ENCODE data around the gene PBXIP1. TPM values are rescaled to one million over a fixed set of nuclear protein-coding genes. Genes with fewer than 3 reads are reported as not detected.

The PBXIP1 gene
- total and polyA plus RNA-seq, 7 donors = 13.6 to 149 (median 77.7) TPM

DNA sequence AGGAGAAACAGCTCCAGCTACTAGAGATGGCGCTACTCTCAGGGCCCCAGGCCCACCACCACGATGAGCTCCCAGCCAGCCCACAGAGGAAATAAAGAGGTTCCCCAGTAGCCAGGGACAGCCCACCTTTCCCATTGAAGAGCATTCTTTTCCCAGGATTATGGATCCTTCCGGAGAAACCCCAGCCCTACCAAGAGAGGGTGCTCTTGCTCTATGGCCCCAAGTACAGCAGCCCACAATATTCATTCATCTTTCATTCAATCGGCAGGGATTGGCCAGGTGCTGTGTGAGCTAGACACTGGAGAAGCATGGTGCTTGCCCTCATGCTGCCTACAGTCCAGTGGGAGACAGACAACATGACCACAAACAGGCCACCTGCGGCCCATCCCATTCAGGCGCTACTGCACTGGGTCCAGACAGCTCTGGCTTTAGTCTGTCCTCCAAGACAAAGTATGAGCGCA lies 49.2 kb downstream of the PBXIP1 start:
- Histone ChIP-seq H3K27ac (no peak overlapping the region), H3K9me3 (no peaks in the 10 kb centered on the region), H3K36me3 (ENCODE audit: insufficient read depth in 1 of 2, low read depth in 1 of 2) (no peaks in the 10 kb centered on the region), H3K27me3 (ENCODE audit: insufficient read depth in 3 of 3, low read length in 2 of 3) (no peaks in the 10 kb centered on the region), H3K4me3 (no peak overlapping the region), H3K4me1 (no peaks in the 10 kb centered on the region)
- DNase-seq = no peak
- TF ChIP-seq, protein P1, sequence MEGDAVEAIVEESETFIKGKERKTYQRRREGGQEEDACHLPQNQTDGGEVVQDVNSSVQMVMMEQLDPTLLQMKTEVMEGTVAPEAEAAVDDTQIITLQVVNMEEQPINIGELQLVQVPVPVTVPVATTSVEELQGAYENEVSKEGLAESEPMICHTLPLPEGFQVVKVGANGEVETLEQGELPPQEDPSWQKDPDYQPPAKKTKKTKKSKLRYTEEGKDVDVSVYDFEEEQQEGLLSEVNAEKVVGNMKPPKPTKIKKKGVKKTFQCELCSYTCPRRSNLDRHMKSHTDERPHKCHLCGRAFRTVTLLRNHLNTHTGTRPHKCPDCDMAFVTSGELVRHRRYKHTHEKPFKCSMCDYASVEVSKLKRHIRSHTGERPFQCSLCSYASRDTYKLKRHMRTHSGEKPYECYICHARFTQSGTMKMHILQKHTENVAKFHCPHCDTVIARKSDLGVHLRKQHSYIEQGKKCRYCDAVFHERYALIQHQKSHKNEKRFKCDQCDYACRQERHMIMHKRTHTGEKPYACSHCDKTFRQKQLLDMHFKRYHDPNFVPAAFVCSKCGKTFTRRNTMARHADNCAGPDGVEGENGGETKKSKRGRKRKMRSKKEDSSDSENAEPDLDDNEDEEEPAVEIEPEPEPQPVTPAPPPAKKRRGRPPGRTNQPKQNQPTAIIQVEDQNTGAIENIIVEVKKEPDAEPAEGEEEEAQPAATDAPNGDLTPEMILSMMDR (IDR thresholded peaks at IDR 0.05) = peak; percentile 47
- 76 to 78% (median 77%) methylated on average over 7 of the region's 7 CpGs for WGBS, 3 donors
- peak; percentile 56 to 83 (median 70) for ATAC-seq
- intact Hi-C loops (cut with DNase I) = no loop called here

DNA sequence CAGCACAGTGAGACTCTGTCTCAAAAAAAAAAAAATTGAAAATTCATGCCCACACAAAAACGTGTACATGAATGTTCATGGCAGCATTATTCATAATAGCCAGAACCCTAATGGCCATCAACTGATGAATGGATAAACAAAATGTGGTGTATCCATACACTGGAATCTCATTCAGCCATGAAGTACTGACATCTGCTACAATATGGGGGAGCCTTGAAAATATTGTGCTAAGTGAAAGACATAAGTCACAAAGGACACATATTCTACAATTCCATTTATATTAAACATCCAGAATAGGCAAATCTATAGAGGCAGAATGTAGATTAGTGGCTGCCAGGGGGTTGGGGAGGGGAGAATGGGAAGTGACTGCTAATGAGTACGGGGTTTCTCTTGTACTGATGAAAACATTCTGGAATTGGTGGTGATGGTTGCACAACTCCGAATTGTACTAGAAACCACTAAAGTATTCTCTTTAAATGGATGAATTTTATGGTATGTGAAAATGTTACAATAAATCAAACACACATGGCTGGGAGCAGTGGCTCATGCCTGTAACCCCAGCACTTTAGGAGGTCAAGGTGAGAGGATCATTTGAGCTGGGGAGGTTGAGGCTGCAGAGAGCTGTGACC lies 52.8 kb downstream of the PBXIP1 start:
- ATAC-seq (no peak), DNase-seq (no peak)
- no peak overlapping the region for H3K4me3 ChIP-seq
- no peaks in the 10 kb centered on the region for H3K9me3 ChIP-seq
- no peak overlapping the region for H3K27ac ChIP-seq
- no peaks in the 10 kb centered on the region for H3K27me3 ChIP-seq (ENCODE audit: insufficient read depth in 3 of 3, low read length in 2 of 3)
- H3K4me1 ChIP-seq = no peaks in the 10 kb centered on the region
- TF ChIP-seq, protein P1 (IDR thresholded peaks at IDR 0.05) = no peak
- 30 to 61% (median 57%) methylated on average over 3 of the region's 3 CpGs for WGBS, 3 donors
- intact Hi-C loops (cut with DNase I) = no loop called here
- no peaks in the 10 kb centered on the region for H3K36me3 ChIP-seq (ENCODE audit: insufficient read depth in 1 of 2, low read depth in 1 of 2)

DNA sequence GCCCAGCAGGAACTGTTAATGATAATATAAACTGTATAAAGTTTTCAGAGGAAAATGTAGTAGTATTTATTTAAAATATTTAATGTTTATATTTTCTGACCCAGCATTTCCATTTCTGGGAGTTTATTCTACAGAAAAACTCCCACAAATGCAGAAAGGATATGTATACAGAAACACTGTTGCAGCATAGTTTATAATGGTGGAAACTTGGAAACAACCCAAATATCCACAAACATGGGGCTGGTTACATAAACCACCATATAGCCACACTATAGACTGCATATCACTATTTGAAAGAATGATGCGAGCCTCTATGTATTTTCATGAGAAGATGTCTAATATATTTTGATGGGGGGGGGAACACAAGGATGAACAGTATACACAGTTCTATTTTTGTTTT lies 54.3 kb downstream of the PBXIP1 start:
- intact Hi-C loops (cut with DNase I) = no loop called here

GRCh38 chr1:154899041-154899440 lies 56.9 kb downstream of the PBXIP1 start:
- 92 to 96% (median 93%) methylated on average over 6 of the region's 6 CpGs for WGBS, 3 donors
- no peak for ATAC-seq

More for the DNA sequence above, 54.3 kb downstream of the PBXIP1 start:
- DNase-seq (no peak), ATAC-seq (no peak)
- 46 to 97% (median 86%) methylated on average over 1 of the region's 1 CpG for WGBS, 3 donors
- TF ChIP-seq, protein P1 (IDR thresholded peaks at IDR 0.05) = no peak
- Histone ChIP-seq H3K4me1 (no peaks in the 10 kb centered on the region), H3K36me3 (ENCODE audit: insufficient read depth in 1 of 2, low read depth in 1 of 2) (no peaks in the 10 kb centered on the region), H3K27ac (no peak overlapping the region), H3K9me3 (no peaks in the 10 kb centered on the region), H3K4me3 (no peak overlapping the region), H3K27me3 (ENCODE audit: insufficient read depth in 3 of 3, low read length in 2 of 3) (no peaks in the 10 kb centered on the region)

More at GRCh38 chr1:154899041-154899440, 56.9 kb downstream of the PBXIP1 start:
- Histone ChIP-seq H3K9me3 (no peaks in the 10 kb centered on the region), H3K4me1 (no peaks in the 10 kb centered on the region), H3K27ac (no peak overlapping the region), H3K27me3 (ENCODE audit: insufficient read depth in 3 of 3, low read length in 2 of 3) (no peaks in the 10 kb centered on the region), H3K4me3 (no peak overlapping the region), H3K36me3 (ENCODE audit: insufficient read depth in 1 of 2, low read depth in 1 of 2) (no peaks in the 10 kb centered on the region)
- TF ChIP-seq, protein P1 (IDR thresholded peaks at IDR 0.05) = no peak
- DNase-seq = no peak
- intact Hi-C loops (cut with DNase I) = no loop called here
